ENCODE data around the gene ZIC2.

DNA sequence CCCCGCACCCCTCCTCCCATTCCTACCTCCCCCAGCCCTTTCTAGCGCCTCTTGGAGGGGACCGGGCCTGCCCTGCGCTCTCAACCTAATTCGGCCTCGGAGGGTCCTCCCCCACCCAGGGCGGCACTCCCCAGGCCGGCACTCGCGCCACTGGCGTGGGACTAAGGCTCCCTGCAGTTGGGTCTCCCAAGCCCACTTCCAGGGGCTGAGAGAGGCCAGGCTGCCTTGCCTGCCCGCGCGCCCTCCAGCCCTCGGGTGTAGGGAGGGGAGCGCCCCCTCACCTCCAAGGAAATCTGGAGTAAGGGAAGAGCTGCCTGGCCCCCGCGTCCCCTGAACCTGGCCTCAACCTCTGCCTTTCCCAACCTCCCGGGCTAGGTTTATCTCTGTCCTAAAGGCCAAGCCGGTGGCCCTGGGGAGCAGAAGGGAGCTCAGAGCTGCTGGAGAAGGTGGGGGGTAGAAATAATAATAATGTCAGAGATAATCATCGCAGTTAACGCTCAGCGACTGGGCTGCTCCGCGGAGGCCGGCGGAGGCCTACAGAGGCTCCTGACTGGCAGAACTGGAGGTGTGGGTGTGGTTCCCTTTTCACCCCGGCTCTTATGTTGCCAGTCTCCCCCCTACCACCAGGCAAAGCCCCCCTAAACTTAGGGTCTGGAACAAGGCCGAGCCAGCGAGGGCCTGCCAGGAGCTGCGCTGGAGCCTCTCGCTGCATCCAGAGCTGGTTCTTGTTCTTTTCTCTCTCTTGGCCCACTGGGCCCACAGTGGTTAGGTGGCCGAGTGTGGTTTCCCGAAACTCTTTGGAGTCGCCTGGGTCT lies 9.6 kb downstream of the ZIC2 start:
- TF ChIP-seq EZH2 (IDR thresholded peaks at IDR 0.05; ENCODE audit: insufficient read depth, poor library complexity, severe bottlenecking) (no peak), EZH2phosphoT487 (IDR thresholded peaks at IDR 0.05; ENCODE audit: insufficient read depth, low read depth) (no peak)
